A673 (cell line): ENCODE results near the gene ASTN2. TPM values are rescaled to one million over a fixed set of nuclear protein-coding genes. Genes with fewer than 3 reads are reported as not detected.

ENCODE experiments used
- BruUV-seq: library from RNA; stranded (reverse); fragments of 400-500 nt; replicated peaks from 2 replicates; lab custom pipeline; 2021; lab: Mats Ljungman, UMichigan
- CTCF ChIA-PET: fragments of 300-600 bp; sonication (Branson Sonifier 250); formaldehyde crosslinking; loops from one replicate; lab custom pipeline; 2022; ENCODE audit warnings: antibody characterized with exemption; lab: Charles Lee
- POLR2A ChIA-PET: fragments of 300-600 bp; sonication (Branson Sonifier 250); formaldehyde crosslinking; loops from one replicate; lab custom pipeline; 2022; ENCODE audit warnings: antibody characterized with exemption; ENCODE audit not compliant: low non-redundant PET; lab: Charles Lee
- DNase-seq: peaks from one replicate; pipeline ENCODE4 v3.0.0-alpha.2; 2015; ENCODE audit warnings: low spot score
- H3K27ac ChIP-seq: fragments of 200-600 bp; sonication (generic); 2 replicates; pipeline ENCODE4 v1.5.1; 2016; ENCODE audit warnings: mixed run types, low read depth, mild to moderate bottlenecking, mixed read lengths, antibody characterized with exemption, low read length; ENCODE audit not compliant: poor library complexity, severe bottlenecking
- H3K27me3 ChIP-seq: fragments of 200-600 bp; sonication (generic); replicated peaks from 2 replicates; pipeline ENCODE4 v1.6.1; 2017; ENCODE audit warnings: mixed run types, low read depth, mild to moderate bottlenecking, mixed read lengths, antibody characterized with exemption, low read length; ENCODE audit not compliant: insufficient read depth, poor library complexity
- H3K36me3 ChIP-seq: fragments of 200-600 bp; sonication (generic); 2 replicates; pipeline ENCODE4 v1.6.1; 2016; ENCODE audit warnings: mixed run types, mild to moderate bottlenecking, mixed read lengths, antibody characterized with exemption, low read length; ENCODE audit not compliant: insufficient read depth, poor library complexity, severe bottlenecking
- H3K4me1 ChIP-seq: fragments of 200-600 bp; sonication (generic); 2 replicates; pipeline ENCODE4 v1.6.1; 2017; ENCODE audit warnings: mixed run types, mild to moderate bottlenecking, mixed read lengths, antibody characterized with exemption, low read length; ENCODE audit not compliant: insufficient read depth, poor library complexity, severe bottlenecking
- H3K4me3 ChIP-seq: fragments of 200-600 bp; sonication (generic); 2 replicates; pipeline ENCODE4 v1.5.1; 2016; ENCODE audit warnings: low read depth, mixed run types, mild to moderate bottlenecking, mixed read lengths, low read length; ENCODE audit not compliant: poor library complexity, severe bottlenecking
- H3K9me3 ChIP-seq: fragments of 200-600 bp; sonication (generic); 2 replicates; pipeline ENCODE4 v1.6.1; 2016; ENCODE audit warnings: mixed run types, low read depth, mild to moderate bottlenecking, mixed read lengths, antibody characterized with exemption, low read length; ENCODE audit not compliant: poor library complexity, severe bottlenecking
- CTCF ChIP-seq: fragments of 300-800, 200-600 bp; sonication (generic); conservative IDR thresholded peaks from 2 replicates; pipeline ENCODE4 v1.5.1; 2017; ENCODE audit warnings: low read depth, mild to moderate bottlenecking, antibody characterized with exemption, low read length, moderate library complexity, mixed read lengths
- EZH2 ChIP-seq: fragments of 200-600 bp; sonication (generic); IDR thresholded peaks from 2 replicates; pipeline ENCODE4 v1.6.1; 2017; ENCODE audit warnings: borderline replicate concordance, low read depth, mild to moderate bottlenecking, mixed read lengths, antibody characterized with exemption, low read length; ENCODE audit not compliant: poor library complexity, severe bottlenecking
- intact Hi-C: fragments of 100-400 bp; cut with micrococcal nuclease; formaldehyde crosslinking; loops from one replicate; pipeline ENCODE4 v1.10.0; 2022; ENCODE audit not compliant: unreplicated experiment
- total RNA-seq: library from RNA; stranded (reverse); gene quantifications from 2 replicates; pipeline ENCODE4 v1.2.3, GENCODE V29; 2021

ASTN2 gene
- total RNA-seq, 1 experiment from 2014 or later: 3.4 TPM

- TF ChIP-seq EZH2 (no peak), CTCF (no peak)
- ChIA-PET POLR2A (no interaction called here), CTCF (no interaction called here)
- intact Hi-C loops: no loop called here
- no peak for DNase-seq
- H3K36me3 ChIP-seq: no peaks in the 10 kb centered on the region
- BruUV-seq: no TSS peak
- H3K4me3 ChIP-seq: no peak overlapping the region
- no peaks in the 10 kb centered on the region for H3K4me1 ChIP-seq
- H3K9me3 ChIP-seq: no peaks in the 10 kb centered on the region
- H3K27ac ChIP-seq: no peak overlapping the region
- H3K27me3 ChIP-seq: peaks cover 9% of the 10 kb centered on the region
Measured at GRCh38 chr9:117088140-117088539, 326.7 kb downstream of the ASTN2 start.

GRCh38 chr9:117084221-117084620, 330.6 kb downstream of the ASTN2 start:
- no peaks in the 10 kb centered on the region for H3K9me3 ChIP-seq
- no peak overlapping the region for H3K27ac ChIP-seq
- no peaks in the 10 kb centered on the region for H3K36me3 ChIP-seq
- no peak for TF ChIP-seq CTCF
- no peak for TF ChIP-seq EZH2
- H3K4me3 ChIP-seq: no peak overlapping the region
- H3K27me3 ChIP-seq: peaks cover 16% of the 10 kb centered on the region
- DNase-seq: no peak
- CTCF ChIA-PET: no interaction called here
- intact Hi-C loops: no loop called here
- no TSS peak for BruUV-seq
- H3K4me1 ChIP-seq: no peaks in the 10 kb centered on the region
- POLR2A ChIA-PET: no interaction called here

DNA sequence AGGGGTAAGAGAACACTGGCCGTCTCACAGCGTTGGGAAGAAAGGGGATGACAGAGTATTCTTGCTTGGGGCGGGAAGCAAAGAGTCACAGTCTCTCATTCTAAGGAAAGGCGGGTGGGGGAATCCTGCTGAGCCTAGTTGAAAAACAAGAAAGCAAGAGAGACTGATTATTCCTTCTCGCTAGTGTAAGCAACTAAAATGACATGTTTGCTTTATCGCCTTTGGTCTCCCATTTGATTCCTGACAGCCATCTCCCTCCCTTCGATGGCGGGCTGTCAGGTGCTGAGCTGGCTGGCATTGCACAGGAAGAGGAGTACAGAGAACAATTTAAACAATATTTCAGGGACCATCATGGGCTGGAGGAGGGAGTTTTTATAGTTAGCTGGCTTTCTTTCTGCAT, 331.3 kb downstream of the ASTN2 start:
- H3K9me3 ChIP-seq: no peaks in the 10 kb centered on the region
- H3K4me1 ChIP-seq: no peaks in the 10 kb centered on the region
- no peak for DNase-seq
- POLR2A ChIA-PET: no interaction called here
- TF ChIP-seq CTCF (no peak), EZH2 (no peak)
- no peak overlapping the region for H3K27ac ChIP-seq
- H3K36me3 ChIP-seq: no peaks in the 10 kb centered on the region
- H3K4me3 ChIP-seq: no peak overlapping the region
- intact Hi-C loops: no loop called here
- BruUV-seq: no TSS peak
- CTCF ChIA-PET: no interaction called here
- peaks cover 16% of the 10 kb centered on the region for H3K27me3 ChIP-seq
